ENCODE measurements around the gene SETD6.

DNA sequence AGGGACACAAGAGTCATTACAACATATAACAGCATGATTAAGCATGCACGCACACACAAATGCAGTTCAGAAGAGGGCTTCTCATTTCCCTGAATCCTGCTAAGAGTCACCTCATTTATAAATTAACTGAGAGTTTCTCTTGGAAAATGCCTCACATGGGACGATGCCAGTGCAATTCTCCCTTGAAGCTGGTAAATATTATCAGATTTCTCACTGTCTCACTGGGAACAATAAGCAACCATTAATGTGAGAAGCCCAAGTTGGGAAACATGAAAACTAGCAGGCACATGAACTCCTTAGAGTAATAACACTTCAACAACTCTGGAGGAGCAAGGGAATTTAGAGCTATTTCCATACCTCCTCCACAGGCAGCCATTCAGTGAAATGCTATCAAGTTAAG, 26.4 kb downstream of the SETD6 start:
- TF ChIP-seq CEBPB (IDR thresholded peaks at IDR 0.05), result no peak
- no peak for TF ChIP-seq RNF2 (IDR thresholded peaks at IDR 0.05; ENCODE audit: borderline replicate concordance, low read depth)
- TF ChIP-seq POLR2A (IDR thresholded peaks at IDR 0.05; ENCODE audit: low read length), result no peak
- TF ChIP-seq, protein P1, sequence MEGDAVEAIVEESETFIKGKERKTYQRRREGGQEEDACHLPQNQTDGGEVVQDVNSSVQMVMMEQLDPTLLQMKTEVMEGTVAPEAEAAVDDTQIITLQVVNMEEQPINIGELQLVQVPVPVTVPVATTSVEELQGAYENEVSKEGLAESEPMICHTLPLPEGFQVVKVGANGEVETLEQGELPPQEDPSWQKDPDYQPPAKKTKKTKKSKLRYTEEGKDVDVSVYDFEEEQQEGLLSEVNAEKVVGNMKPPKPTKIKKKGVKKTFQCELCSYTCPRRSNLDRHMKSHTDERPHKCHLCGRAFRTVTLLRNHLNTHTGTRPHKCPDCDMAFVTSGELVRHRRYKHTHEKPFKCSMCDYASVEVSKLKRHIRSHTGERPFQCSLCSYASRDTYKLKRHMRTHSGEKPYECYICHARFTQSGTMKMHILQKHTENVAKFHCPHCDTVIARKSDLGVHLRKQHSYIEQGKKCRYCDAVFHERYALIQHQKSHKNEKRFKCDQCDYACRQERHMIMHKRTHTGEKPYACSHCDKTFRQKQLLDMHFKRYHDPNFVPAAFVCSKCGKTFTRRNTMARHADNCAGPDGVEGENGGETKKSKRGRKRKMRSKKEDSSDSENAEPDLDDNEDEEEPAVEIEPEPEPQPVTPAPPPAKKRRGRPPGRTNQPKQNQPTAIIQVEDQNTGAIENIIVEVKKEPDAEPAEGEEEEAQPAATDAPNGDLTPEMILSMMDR (IDR thresholded peaks at IDR 0.05), result no peak

Measured in A549 (cell line).